Breast epithelium (tissue), 4 donors: ENCODE measurements around the gene SYTL3. TPM values are rescaled to one million over a fixed set of nuclear protein-coding genes. Genes with fewer than 3 reads are reported as not detected.

Experiments
- DNase-seq, 2 donors: peaks; one replicate each; pipeline ENCODE4 v3.0.0-alpha.2; 2019; ENCODE audit warnings: low spot score in 2 of 2
- H3K27ac ChIP-seq, 2 donors: fragments of 200-600 bp; sonication (generic) in 1 of 2; one replicate each; pipeline ENCODE4 v1.5.1; 2016 to 2019; ENCODE audit warnings: mild to moderate bottlenecking in 1 of 2
- H3K27me3 ChIP-seq, 2 donors: fragments of 200-600 bp; sonication (generic) in 1 of 2; one replicate each; pipeline versions ENCODE4 v1.5.1 to v1.6.0; 2017 to 2019; ENCODE audit warnings: control low read depth in 1 of 2, mild to moderate bottlenecking in 1 of 2
- H3K36me3 ChIP-seq: fragments of 200-600 bp; one replicate; pipeline ENCODE4 v1.5.1; 2019
- H3K4me1 ChIP-seq, 2 donors: fragments of 200-600 bp; sonication (generic); one replicate each; pipeline ENCODE4 v1.5.1; 2016 to 2019; ENCODE audit warnings: control low read depth in 1 of 2
- H3K4me3 ChIP-seq, 3 donors: fragments of 200-600 bp; sonication (generic); 1 replicate in 2 of 3; 2 replicates in 1 of 3; pipeline ENCODE4 v1.5.1; 2016 to 2019; ENCODE audit warnings: mild to moderate bottlenecking in 3 of 3, moderate library complexity in 2 of 3
- H3K9me3 ChIP-seq, 2 donors: fragments of 200-600 bp; sonication (generic) in 1 of 2; one replicate each; pipeline ENCODE4 v1.5.1; 2016 to 2019; ENCODE audit warnings: control low read depth in 1 of 2
- POLR2A ChIP-seq: fragments of 450-650 bp; IDR thresholded peaks from one replicate; pipeline ENCODE4 v1.6.1; 2016; ENCODE audit warnings: antibody characterized with exemption, mild to moderate bottlenecking, moderate library complexity
- POLR2AphosphoS5 ChIP-seq, 3 donors: sonication (generic); formaldehyde crosslinking; IDR thresholded peaks; one replicate each; pipeline ENCODE4 v1.6.1; 2017; ENCODE audit warnings: antibody characterized with exemption in 3 of 3
- intact Hi-C: fragments of 100-400 bp; cut with DNase I; formaldehyde crosslinking; loops from one replicate; pipeline ENCODE4 v1.15.1; 2023; ENCODE audit warnings: low total_unique reads
- total RNA-seq, 3 donors: library from RNA; depleted of rRNA; stranded (reverse); fragments of >200 nt; gene quantifications; one replicate each; pipeline ENCODE4 v1.1.0, GENCODE V29; 2016
- TF ChIP-seq, protein P1 (sequence below), 3 donors: fragments of 450-650 bp; IDR thresholded peaks; one replicate each; pipeline ENCODE4 v1.5.1; 2016 to 2017; ENCODE audit warnings: antibody characterized with exemption in 3 of 3, mild to moderate bottlenecking in 3 of 3, moderate library complexity in 3 of 3

Gene SYTL3
- total RNA-seq, 3 donors from 2014 or later: 5.2 to 8.0 (median 7.5) TPM

DNA sequence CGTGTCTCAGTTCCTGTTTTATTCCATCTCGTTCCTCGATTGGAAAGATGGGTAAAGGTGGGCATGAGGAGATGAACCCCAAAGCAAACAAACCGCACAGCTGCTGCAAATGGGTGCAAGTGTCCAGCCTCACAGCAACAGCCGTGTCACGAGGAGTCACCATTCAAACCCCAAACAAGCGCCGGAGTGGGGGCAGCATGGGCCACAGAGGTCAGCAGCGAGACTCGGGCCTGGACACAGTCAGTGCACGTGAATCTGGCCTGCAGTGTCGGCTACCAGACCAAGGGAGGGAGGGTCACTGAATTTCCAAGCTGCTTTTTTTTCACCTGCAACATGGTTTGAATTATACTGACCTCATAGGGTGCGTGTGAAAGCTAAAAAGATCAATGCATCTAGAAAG lies 105.8 kb downstream of the SYTL3 start:
- intact Hi-C loops: no loop called here

DNA sequence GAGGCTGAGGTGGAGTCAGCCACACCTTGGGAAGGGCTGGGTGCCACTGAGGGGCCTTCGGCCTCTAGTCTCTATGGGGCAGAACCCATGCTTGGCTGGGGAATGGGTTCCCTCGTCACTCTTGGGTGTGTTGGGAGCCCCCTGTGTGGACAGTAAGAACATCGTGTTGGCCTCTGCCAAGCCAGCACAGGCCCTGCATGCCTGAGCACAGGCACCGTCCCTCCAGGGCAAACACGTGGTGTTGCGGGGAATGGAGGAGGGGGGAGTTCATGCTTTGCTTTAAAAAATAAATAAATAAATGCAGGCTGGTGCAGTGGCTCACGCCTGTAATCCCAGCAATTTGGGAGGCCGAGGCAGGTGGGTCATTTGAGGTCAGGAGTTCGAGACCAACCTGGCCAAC lies 106.3 kb downstream of the SYTL3 start:
- TF ChIP-seq POLR2A (no peak), POLR2AphosphoS5 (IDR thresholded peaks at IDR 0.05) (no peak)
- TF ChIP-seq, protein P1, sequence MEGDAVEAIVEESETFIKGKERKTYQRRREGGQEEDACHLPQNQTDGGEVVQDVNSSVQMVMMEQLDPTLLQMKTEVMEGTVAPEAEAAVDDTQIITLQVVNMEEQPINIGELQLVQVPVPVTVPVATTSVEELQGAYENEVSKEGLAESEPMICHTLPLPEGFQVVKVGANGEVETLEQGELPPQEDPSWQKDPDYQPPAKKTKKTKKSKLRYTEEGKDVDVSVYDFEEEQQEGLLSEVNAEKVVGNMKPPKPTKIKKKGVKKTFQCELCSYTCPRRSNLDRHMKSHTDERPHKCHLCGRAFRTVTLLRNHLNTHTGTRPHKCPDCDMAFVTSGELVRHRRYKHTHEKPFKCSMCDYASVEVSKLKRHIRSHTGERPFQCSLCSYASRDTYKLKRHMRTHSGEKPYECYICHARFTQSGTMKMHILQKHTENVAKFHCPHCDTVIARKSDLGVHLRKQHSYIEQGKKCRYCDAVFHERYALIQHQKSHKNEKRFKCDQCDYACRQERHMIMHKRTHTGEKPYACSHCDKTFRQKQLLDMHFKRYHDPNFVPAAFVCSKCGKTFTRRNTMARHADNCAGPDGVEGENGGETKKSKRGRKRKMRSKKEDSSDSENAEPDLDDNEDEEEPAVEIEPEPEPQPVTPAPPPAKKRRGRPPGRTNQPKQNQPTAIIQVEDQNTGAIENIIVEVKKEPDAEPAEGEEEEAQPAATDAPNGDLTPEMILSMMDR (IDR thresholded peaks at IDR 0.05): no peak
- DNase-seq: peak; percentile 41 to 63
- H3K27ac ChIP-seq: no peak overlapping the region
- H3K9me3 ChIP-seq: no peaks in the 10 kb centered on the region
- H3K27me3 ChIP-seq: no peaks in the 10 kb centered on the region
- no peaks in the 10 kb centered on the region for H3K4me1 ChIP-seq
- no peaks in the 10 kb centered on the region for H3K36me3 ChIP-seq
- intact Hi-C loops: no loop called here
- H3K4me3 ChIP-seq: no peak overlapping the region

More for the DNA sequence above, 105.8 kb downstream of the SYTL3 start:
- no peaks in the 10 kb centered on the region for H3K27me3 ChIP-seq
- no peak overlapping the region for H3K27ac ChIP-seq
- H3K36me3 ChIP-seq: no peaks in the 10 kb centered on the region
- DNase-seq: no peak
- no peaks in the 10 kb centered on the region for H3K4me1 ChIP-seq
- H3K4me3 ChIP-seq: no peak overlapping the region
- no peaks in the 10 kb centered on the region for H3K9me3 ChIP-seq
- TF ChIP-seq POLR2AphosphoS5 (IDR thresholded peaks at IDR 0.05): no peak

GRCh38 chr6:158756977-158757752 lies 107.3 kb downstream of the SYTL3 start:
- Histone ChIP-seq H3K4me3 (no peak overlapping the region), H3K27me3 (no peaks in the 10 kb centered on the region), H3K36me3 (no peaks in the 10 kb centered on the region), H3K4me1 (no peaks in the 10 kb centered on the region), H3K9me3 (no peaks in the 10 kb centered on the region), H3K27ac (no peak overlapping the region)
- intact Hi-C loops: no loop called here
- TF ChIP-seq POLR2A (no peak), POLR2AphosphoS5 (IDR thresholded peaks at IDR 0.05) (no peak)
- TF ChIP-seq, protein P1 (IDR thresholded peaks at IDR 0.05): no peak
- DNase-seq: no peak

GRCh38 chr6:158757753-158758090 lies 107.9 kb downstream of the SYTL3 start:
- no peak for DNase-seq
- Histone ChIP-seq H3K27ac (no peak overlapping the region), H3K36me3 (no peaks in the 10 kb centered on the region), H3K27me3 (no peaks in the 10 kb centered on the region), H3K9me3 (no peaks in the 10 kb centered on the region), H3K4me1 (no peaks in the 10 kb centered on the region), H3K4me3 (no peak overlapping the region)
- TF ChIP-seq POLR2A: no peak
- TF ChIP-seq POLR2AphosphoS5 (IDR thresholded peaks at IDR 0.05): no peak
- TF ChIP-seq, protein P1 (IDR thresholded peaks at IDR 0.05): no peak
- intact Hi-C loops: no loop called here

DNA sequence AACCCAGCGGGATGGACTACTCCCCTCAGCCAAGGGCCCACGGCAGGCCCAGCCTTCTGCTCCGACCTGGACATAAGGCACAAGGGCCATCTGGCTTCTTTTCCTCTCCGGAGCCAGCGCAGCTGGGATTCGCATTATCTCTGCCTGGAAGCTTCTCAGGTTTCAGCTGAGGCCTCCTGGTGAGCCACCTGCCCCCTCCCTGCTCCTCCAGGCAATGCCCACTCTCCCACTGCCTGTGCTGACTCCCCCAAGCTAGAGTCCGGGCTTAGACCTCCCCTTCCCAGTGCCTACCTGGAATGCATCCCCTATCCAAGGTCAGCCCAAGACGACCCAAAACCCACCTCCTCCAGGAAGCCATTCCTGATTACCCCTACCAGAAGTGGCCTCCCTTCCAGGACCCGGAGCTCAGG lies 108.6 kb downstream of the SYTL3 start:
- no peaks in the 10 kb centered on the region for H3K4me1 ChIP-seq
- no peaks in the 10 kb centered on the region for H3K9me3 ChIP-seq
- no peaks in the 10 kb centered on the region for H3K27me3 ChIP-seq
- H3K27ac ChIP-seq: no peak overlapping the region
- intact Hi-C loops: no loop called here
- no peak overlapping the region for H3K4me3 ChIP-seq
- DNase-seq: no peak
- no peak for TF ChIP-seq POLR2A
- TF ChIP-seq POLR2AphosphoS5 (IDR thresholded peaks at IDR 0.05): no peak
- TF ChIP-seq, protein P1 (IDR thresholded peaks at IDR 0.05): no peak
- H3K36me3 ChIP-seq: no peaks in the 10 kb centered on the region
